Measurements from ENCODE around the gene ZNF146. TPM values are rescaled to one million over a fixed set of nuclear protein-coding genes. Genes with fewer than 3 reads are reported as not detected.
A peak's percentile ranks its signal among the peaks of the same experiment; 100 is the strongest.
"Not testable (repeated sequence)": the region's sequence is repeated elsewhere in the genome, so short reads cannot be mapped to it uniquely, and the experiment has no call there.

ZNF146 gene
- polyA plus RNA-seq, 6 donors from 2014 or later = 28.0 to 85.3 (median 67.6) TPM

GRCh38 chr19:36267061-36267845 lies 52.3 kb downstream of the ZNF146 start:
- ATAC-seq (ENCODE audit: low read depth in 2 of 2) (no peak), DNase-seq (no peak)
- Mint-ChIP-seq H3K27me3 (no peaks in the 10 kb centered on the region), H3K27ac (no peak overlapping the region), H3K9me3 (peaks cover 0 to 20% (median 15%) of the 10 kb centered on the region in 7 donors), H3K36me3 (peaks cover 0 to 9% of the 10 kb centered on the region in 2 donors), H3K4me1 (no peaks in the 10 kb centered on the region), H3K4me3 (peak overlapping the region in 1 of 8 donors; percentile 70)

GRCh38 chr19:36268081-36268480 lies 53.2 kb downstream of the ZNF146 start:
- H3K27me3 Mint-ChIP-seq; H3K4me1 Mint-ChIP-seq; H3K4me3 Mint-ChIP-seq; H3K36me3 Mint-ChIP-seq; DNase-seq; ATAC-seq (ENCODE audit: low read depth in 2 of 2): not testable (repeated sequence)
- Mint-ChIP-seq H3K9me3 (peaks cover 0 to 18% (median 14%) of the 10 kb centered on the region in 7 donors), H3K27ac (peak overlapping the region in 1 of 6 donors; percentile 62)

GRCh38 chr19:36268591-36268990 lies 53.7 kb downstream of the ZNF146 start:
- not testable (repeated sequence) for ATAC-seq (ENCODE audit: low read depth in 2 of 2); H3K4me3 Mint-ChIP-seq; DNase-seq; H3K4me1 Mint-ChIP-seq; H3K36me3 Mint-ChIP-seq; H3K27me3 Mint-ChIP-seq; H3K27ac Mint-ChIP-seq
- H3K9me3 Mint-ChIP-seq = peaks cover 0 to 15% (median 10%) of the 10 kb centered on the region in 7 donors

GRCh38 chr19:36269295-36269694 lies 54.4 kb downstream of the ZNF146 start:
- not testable (repeated sequence) for ATAC-seq (ENCODE audit: low read depth in 2 of 2); H3K36me3 Mint-ChIP-seq; DNase-seq; H3K27ac Mint-ChIP-seq; H3K27me3 Mint-ChIP-seq; H3K4me3 Mint-ChIP-seq; H3K4me1 Mint-ChIP-seq
- peaks cover 0 to 12% (median 9%) of the 10 kb centered on the region in 7 donors for H3K9me3 Mint-ChIP-seq

Other genes with a start within 250 kb of the ZNF146 start
- gene SDHAF1, start 219.9 kb upstream of the ZNF146 start, polyA plus RNA-seq (ENCODE audit: low read depth in 6 of 6) = 10 to 100 TPM; 30.0 to 58.0 (median 48.8) TPM
- gene SYNE4, start 206.3 kb upstream of the ZNF146 start, polyA plus RNA-seq (ENCODE audit: low read depth in 6 of 6) = under 1 TPM in 1 of 6 donors, not detected in 5; 0.24 TPM
- gene ALKBH6, start 200.9 kb upstream of the ZNF146 start, polyA plus RNA-seq (ENCODE audit: low read depth in 6 of 6) = 10 to 100 TPM; 13.7 to 28.9 (median 19.1) TPM
- 1 to 10 TPM in 1 of 6 donors, not detected in 5; 1.8 TPM for gene CLIP3, start 182.2 kb upstream of the ZNF146 start, polyA plus RNA-seq (ENCODE audit: low read depth in 6 of 6)
- gene THAP8, start 160.8 kb upstream of the ZNF146 start, polyA plus RNA-seq (ENCODE audit: low read depth in 6 of 6) = 1 to 10 TPM; 1.4 to 7.3 (median 3.6) TPM
- under 1 TPM in 2 of 6 donors, not detected in 4; 0.07 to 0.25 TPM for gene WDR62, start 160.2 kb upstream of the ZNF146 start, polyA plus RNA-seq (ENCODE audit: low read depth in 6 of 6)
- not detected for gene OVOL3, start 104.0 kb upstream of the ZNF146 start, polyA plus RNA-seq (ENCODE audit: low read depth in 6 of 6)
- 100 to 1,000 TPM; 112 to 139 (median 126) TPM for gene POLR2I, start 100.2 kb upstream of the ZNF146 start, polyA plus RNA-seq (ENCODE audit: low read depth in 6 of 6)
- gene TBCB, start 99.6 kb upstream of the ZNF146 start, polyA plus RNA-seq (ENCODE audit: low read depth in 6 of 6) = 100 to 1,000 TPM; 142 to 230 (median 163) TPM
- 100 to 1,000 TPM in 5 of 6 donors, 10 to 100 TPM in 1; 93.5 to 156 (median 111) TPM for gene CAPNS1, start 75.0 kb upstream of the ZNF146 start, polyA plus RNA-seq (ENCODE audit: low read depth in 6 of 6)
- not detected for gene COX7A1, start 62.7 kb upstream of the ZNF146 start, polyA plus RNA-seq (ENCODE audit: low read depth in 6 of 6)
- gene ZNF565, start 441 bp upstream of the ZNF146 start, polyA plus RNA-seq (ENCODE audit: low read depth in 6 of 6) = 1 to 10 TPM in 5 of 6 donors, not detected in 1; 1.5 to 5.2 (median 2.1) TPM
- gene ZFP14, start 164.1 kb downstream of the ZNF146 start, polyA plus RNA-seq (ENCODE audit: low read depth in 6 of 6) = 10 to 100 TPM in 1 of 6 donors, 1 to 10 TPM in 5; 2.9 to 11.6 (median 5.2) TPM
- 10 to 100 TPM; 15.8 to 23.7 (median 17.5) TPM for gene ZFP82, start 203.5 kb downstream of the ZNF146 start, polyA plus RNA-seq (ENCODE audit: low read depth in 6 of 6)